OCI-LY3 (cell line): ENCODE data around the gene CAP2.

Source experiments
- H2AFZ ChIP-seq: fragments of 200-600, 300-600 bp; shearing (Covaris generic); 2 replicates; pipeline ENCODE4 v1.6.0; 2014; ENCODE audit warnings: antibody characterized with exemption, low read depth, low read length
- H3K27ac ChIP-seq: fragments of 200-600, 300-600 bp; sonication (generic); 2 replicates; pipeline ENCODE4 v1.5.1; 2014; ENCODE audit warnings: mild to moderate bottlenecking, low read length, moderate library complexity, mixed read lengths
- H3K27me3 ChIP-seq: fragments of 200-600, 300-600 bp; sonication (generic); 2 replicates; pipeline ENCODE4 v1.6.1; 2014; ENCODE audit warnings: low read depth, low read length, mixed read lengths
- H3K36me3 ChIP-seq: fragments of 200-600, 300-600 bp; sonication (generic); replicated peaks from 2 replicates; pipeline ENCODE3; 2014; ENCODE audit warnings: low read depth, low read length, mixed read lengths
- H3K4me1 ChIP-seq: fragments of 300-600, 200-600 bp; sonication (generic); 2 replicates; pipeline ENCODE4 v1.6.1; 2014; ENCODE audit warnings: low read length, mixed read lengths
- H3K4me2 ChIP-seq: fragments of 200-600, 300-600 bp; sonication (generic); 2 replicates; pipeline ENCODE4 v1.6.1; 2014; ENCODE audit warnings: low read length, mixed read lengths
- H3K4me3 ChIP-seq: fragments of 300-600, 200-600 bp; sonication (generic); 2 replicates; pipeline ENCODE4 v1.5.1; 2014; ENCODE audit warnings: antibody characterized with exemption, mild to moderate bottlenecking, low read length, moderate library complexity
- H3K79me2 ChIP-seq: fragments of 300-600, 200-600 bp; shearing (Covaris generic); 2 replicates; pipeline ENCODE4 v1.6.1; 2014; ENCODE audit warnings: mild to moderate bottlenecking, low read length, mixed read lengths
- H3K9ac ChIP-seq: fragments of 300-600, 200-600 bp; shearing (Covaris generic); 2 replicates; pipeline ENCODE4 v1.6.0; 2014; ENCODE audit warnings: mild to moderate bottlenecking, low read length, moderate library complexity
- H3K9me3 ChIP-seq: fragments of 200-600, 300-600 bp; shearing (Covaris generic); 2 replicates; pipeline ENCODE4 v1.6.1; 2014; ENCODE audit warnings: low read length, mixed read lengths; ENCODE audit not compliant: insufficient read depth
- H4K20me1 ChIP-seq: fragments of 200-600, 300-600 bp; sonication (generic); 2 replicates; pipeline ENCODE4 v1.6.1; 2016; ENCODE audit warnings: low read length, mixed read lengths; ENCODE audit not compliant: insufficient read depth
- EZH2phosphoT487 ChIP-seq: fragments of 200-600 bp; shearing (Covaris generic); IDR thresholded peaks from 2 replicates; pipeline ENCODE4 v1.6.1; 2018; ENCODE audit warnings: antibody characterized with exemption, mixed run types, low read depth
- TF ChIP-seq, protein P1 (sequence below): fragments of 200-600, 300-600 bp; sonication (generic); IDR thresholded peaks from 2 replicates; pipeline ENCODE4 v1.5.1; 2014; ENCODE audit warnings: antibody characterized with exemption, low read length, low read depth

CAP2 gene

GRCh38 chr6:17596085-17596484, 202.7 kb downstream of the CAP2 start:
- no peak overlapping the region for H2AFZ ChIP-seq
- no peaks in the 10 kb centered on the region for H3K79me2 ChIP-seq
- H3K27ac ChIP-seq, result no peak overlapping the region
- H3K9me3 ChIP-seq, result no peaks in the 10 kb centered on the region
- H3K9ac ChIP-seq, result no peak overlapping the region
- no peak for TF ChIP-seq EZH2phosphoT487
- TF ChIP-seq, protein P1, sequence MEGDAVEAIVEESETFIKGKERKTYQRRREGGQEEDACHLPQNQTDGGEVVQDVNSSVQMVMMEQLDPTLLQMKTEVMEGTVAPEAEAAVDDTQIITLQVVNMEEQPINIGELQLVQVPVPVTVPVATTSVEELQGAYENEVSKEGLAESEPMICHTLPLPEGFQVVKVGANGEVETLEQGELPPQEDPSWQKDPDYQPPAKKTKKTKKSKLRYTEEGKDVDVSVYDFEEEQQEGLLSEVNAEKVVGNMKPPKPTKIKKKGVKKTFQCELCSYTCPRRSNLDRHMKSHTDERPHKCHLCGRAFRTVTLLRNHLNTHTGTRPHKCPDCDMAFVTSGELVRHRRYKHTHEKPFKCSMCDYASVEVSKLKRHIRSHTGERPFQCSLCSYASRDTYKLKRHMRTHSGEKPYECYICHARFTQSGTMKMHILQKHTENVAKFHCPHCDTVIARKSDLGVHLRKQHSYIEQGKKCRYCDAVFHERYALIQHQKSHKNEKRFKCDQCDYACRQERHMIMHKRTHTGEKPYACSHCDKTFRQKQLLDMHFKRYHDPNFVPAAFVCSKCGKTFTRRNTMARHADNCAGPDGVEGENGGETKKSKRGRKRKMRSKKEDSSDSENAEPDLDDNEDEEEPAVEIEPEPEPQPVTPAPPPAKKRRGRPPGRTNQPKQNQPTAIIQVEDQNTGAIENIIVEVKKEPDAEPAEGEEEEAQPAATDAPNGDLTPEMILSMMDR, result no peak
- H4K20me1 ChIP-seq, result no peaks in the 10 kb centered on the region
- H3K4me2 ChIP-seq, result no peak overlapping the region
- H3K27me3 ChIP-seq, result no peaks in the 10 kb centered on the region
- no peak overlapping the region for H3K4me3 ChIP-seq
- H3K4me1 ChIP-seq, result 0 out of 2 replicates have a peak, but pooled peaks cover 3% of the 10 kb centered on the region
- H3K36me3 ChIP-seq, result no peaks in the 10 kb centered on the region

DNA sequence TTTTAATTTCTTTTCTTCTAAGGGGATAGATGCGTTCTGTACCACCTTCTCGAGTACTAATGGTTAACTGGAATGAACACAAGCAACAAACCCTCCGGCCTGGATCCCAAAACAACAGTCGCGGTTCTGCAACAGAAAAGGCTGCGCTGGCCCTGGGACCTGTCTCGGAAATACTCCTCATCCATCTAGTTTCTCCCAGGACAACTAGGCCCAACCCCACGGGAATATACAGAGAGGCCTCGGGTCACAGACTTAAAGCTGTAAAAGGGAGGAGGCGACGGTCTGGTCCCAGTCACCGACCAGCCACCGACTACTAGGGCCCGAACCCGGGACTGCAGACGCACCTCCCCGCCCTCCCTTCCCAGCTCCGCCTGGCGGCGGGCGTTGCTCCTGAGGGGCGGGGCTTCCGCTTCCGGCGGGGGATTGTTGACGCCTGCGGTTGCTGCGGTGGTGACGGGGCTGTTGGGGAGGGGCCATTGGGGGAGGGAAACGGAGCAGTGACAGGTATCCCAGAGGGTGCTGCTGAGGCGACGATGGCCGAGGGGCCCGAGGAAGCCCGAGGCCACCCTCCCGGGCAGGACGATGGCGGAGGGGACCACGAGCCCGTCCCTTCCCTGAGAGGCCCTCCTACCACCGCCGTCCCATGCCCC, 206.6 kb downstream of the CAP2 start, which contains the start of gene FAM8A1:
Gene FAM8A1, plus strand, starts transcription at position 426 of the 650 bp plus-strand sequence. Its CDS starts 108 bp downstream, at position 534.
- peak within 1 kb of the TSS; percentile 73 for H3K9ac ChIP-seq
- TF ChIP-seq EZH2phosphoT487, result no peak
- TF ChIP-seq, protein P1, result no peak
- peaks cover 9% of the 10 kb centered on the region; the same call in 1 of the 2 replicates for H3K4me1 ChIP-seq
- H2AFZ ChIP-seq, result peak within 1 kb of the TSS; percentile 96
- peak within 1 kb of the TSS; percentile 32 for H3K27ac ChIP-seq
- no peaks in the 10 kb centered on the region for H3K36me3 ChIP-seq
- peak within 1 kb of the TSS; percentile 96 for H3K4me3 ChIP-seq
- H3K27me3 ChIP-seq, result no peaks in the 10 kb centered on the region
- H3K79me2 ChIP-seq, result no peaks in the 10 kb centered on the region
- H3K9me3 ChIP-seq, result no peaks in the 10 kb centered on the region
- H3K4me2 ChIP-seq, result peak within 1 kb of the TSS; percentile 93
- H4K20me1 ChIP-seq, result no peaks in the 10 kb centered on the region

- H3K4me3 ChIP-seq, result peak overlapping the region; percentile 96
- H3K9ac ChIP-seq, result peak overlapping the region; percentile 73
- no peaks in the 10 kb centered on the region for H3K9me3 ChIP-seq
- peak overlapping the region; percentile 32 for H3K27ac ChIP-seq
- TF ChIP-seq, protein P1, result no peak
- no peak for TF ChIP-seq EZH2phosphoT487
- no peaks in the 10 kb centered on the region for H3K36me3 ChIP-seq
- H2AFZ ChIP-seq, result peak overlapping the region; percentile 72
- H3K27me3 ChIP-seq, result no peaks in the 10 kb centered on the region
- H3K79me2 ChIP-seq, result no peaks in the 10 kb centered on the region
- no peaks in the 10 kb centered on the region for H4K20me1 ChIP-seq
- peak overlapping the region; percentile 93 for H3K4me2 ChIP-seq
- peaks cover 9% of the 10 kb centered on the region; the same call in 1 of the 2 replicates for H3K4me1 ChIP-seq
Observed at GRCh38 chr6:17600527-17601385, 207.4 kb downstream of the CAP2 start.

GRCh38 chr6:17601386-17601703, 207.9 kb downstream of the CAP2 start:
- no peaks in the 10 kb centered on the region for H3K36me3 ChIP-seq
- no peaks in the 10 kb centered on the region for H4K20me1 ChIP-seq
- no peaks in the 10 kb centered on the region for H3K9me3 ChIP-seq
- no peak overlapping the region for H3K27ac ChIP-seq
- H3K79me2 ChIP-seq, result no peaks in the 10 kb centered on the region
- no peak for TF ChIP-seq EZH2phosphoT487
- TF ChIP-seq, protein P1, result no peak
- H3K4me1 ChIP-seq, result peaks cover 9% of the 10 kb centered on the region; the same call in 1 of the 2 replicates
- no peaks in the 10 kb centered on the region for H3K27me3 ChIP-seq
- peak overlapping the region; percentile 96 for H3K4me3 ChIP-seq
- peak overlapping the region; percentile 93 for H3K4me2 ChIP-seq
- peak overlapping the region; percentile 72 for H2AFZ ChIP-seq
- peak overlapping the region; percentile 73 for H3K9ac ChIP-seq
